ENCODE results near the gene SEC62. TPM values are rescaled to one million over a fixed set of nuclear protein-coding genes. Genes with fewer than 3 reads are reported as not detected.

SEC62 gene
- total RNA-seq, 4 donors from 2014 or later = 16.5 to 28.8 (median 22.8) TPM

- intact Hi-C loops (cut with DNase I; ENCODE audit: low total_unique reads) = no loop called here
- DNase-seq (ENCODE audit: low spot score in 2 of 2) = no peak
- no peak overlapping the region for H3K4me3 ChIP-seq (ENCODE audit: low read depth, poor library complexity, severe bottlenecking)
- TF ChIP-seq CTCF (IDR thresholded peaks at IDR 0.05) (no peak), POLR2A (IDR thresholded peaks at IDR 0.05) (no peak)
- 50 to 60% methylated on average over 2 of the region's 2 CpGs for WGBS, 2 donors
These were observed 11.2 kb upstream of the SEC62 start for GRCh38 chr3:169955406-169955805.

DNA sequence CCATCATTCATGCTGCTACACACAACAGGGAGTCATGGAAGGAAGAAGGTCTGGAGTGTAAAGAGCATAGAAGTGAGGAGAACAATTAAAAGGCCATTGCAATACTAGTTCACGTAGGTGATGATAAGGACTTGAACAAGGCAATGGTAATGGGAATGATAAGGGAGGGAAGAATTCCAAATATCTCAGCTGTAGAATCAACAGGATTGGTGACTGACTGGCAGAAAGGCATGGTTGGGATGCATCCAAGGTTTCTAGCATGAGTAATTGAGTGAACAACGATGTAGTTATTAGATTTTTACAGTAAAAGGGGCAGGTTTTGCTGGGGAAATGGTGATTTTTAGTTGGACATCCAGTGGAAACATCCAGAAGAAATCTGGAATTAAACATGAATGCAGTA lies 2.4 kb upstream of the SEC62 start:
- no peak overlapping the region for H3K4me3 ChIP-seq (ENCODE audit: low read depth, poor library complexity, severe bottlenecking)
- no peak for DNase-seq (ENCODE audit: low spot score in 2 of 2)
- TF ChIP-seq POLR2A (IDR thresholded peaks at IDR 0.05) (no peak), CTCF (IDR thresholded peaks at IDR 0.05) (no peak)
- intact Hi-C loops (cut with DNase I; ENCODE audit: low total_unique reads) = no loop called here
- 56 to 63% methylated on average over 2 of the region's 2 CpGs for WGBS, 2 donors

GRCh38 chr3:169965562-169966427 lies 812 bp upstream of the SEC62 start:
- DNase-seq (ENCODE audit: low spot score in 2 of 2) = no peak
- TF ChIP-seq CTCF (IDR thresholded peaks at IDR 0.05) (no peak), POLR2A (IDR thresholded peaks at IDR 0.05) (no peak)
- peak overlapping the region; percentile 77 for H3K4me3 ChIP-seq (ENCODE audit: low read depth, poor library complexity, severe bottlenecking)
- intact Hi-C loops (cut with DNase I; ENCODE audit: low total_unique reads) = loop anchor here (2.0 kb wide), 1 partner anchor 191 kb away; no protein-coding TSS in a partner anchor
- WGBS, 2 donors = 56 to 57% methylated on average over 21 of the region's 21 CpGs

DNA sequence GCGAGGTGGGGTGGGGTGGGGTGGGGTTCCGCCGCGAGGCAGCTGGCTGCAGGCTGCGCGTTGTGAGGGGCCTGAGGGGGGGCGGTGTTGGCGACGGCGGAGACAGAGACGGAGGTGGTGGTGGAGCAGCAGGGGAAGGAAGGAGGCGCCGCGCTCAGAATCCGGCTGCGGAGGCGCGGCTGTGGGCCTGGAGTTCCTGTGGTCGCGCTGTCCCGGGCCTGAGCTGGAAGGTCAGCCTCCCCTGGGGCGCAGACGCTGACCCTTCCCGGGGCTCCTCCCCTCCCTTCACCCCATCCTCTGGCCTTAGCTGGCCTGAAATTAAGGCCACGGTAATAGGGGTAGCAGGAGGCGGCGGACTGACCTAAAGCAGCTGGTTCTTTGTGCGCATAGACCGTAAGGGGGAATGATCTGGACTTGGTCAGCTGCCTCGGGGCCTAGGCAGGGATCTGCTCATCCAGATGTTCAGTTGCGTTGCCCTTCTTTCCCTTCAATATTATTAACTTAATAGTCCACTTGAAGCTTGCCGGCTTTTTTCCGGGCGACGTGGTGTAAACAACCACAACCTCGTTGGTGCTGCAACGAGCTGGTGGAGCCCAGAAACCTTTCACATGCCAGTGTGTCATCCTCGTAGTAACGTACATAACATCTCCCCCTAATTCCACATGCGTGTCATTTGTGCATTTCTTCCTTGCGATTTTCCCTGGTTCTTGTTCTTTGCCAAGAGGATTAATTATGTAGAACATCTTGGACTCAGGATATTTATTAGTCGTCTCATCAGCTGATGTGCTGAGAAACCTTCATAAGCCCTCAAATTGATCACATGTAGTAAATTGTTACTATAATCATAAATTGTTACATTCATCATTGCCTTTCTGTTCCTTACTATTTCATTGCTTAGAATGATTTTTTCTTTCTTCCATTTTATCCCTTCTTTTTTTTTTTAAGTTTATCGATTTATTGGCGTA lies 626 bp downstream of the SEC62 start:
- WGBS, 2 donors = 2 to 4% methylated on average over 33 to 43 of the region's 44 CpGs
- TF ChIP-seq CTCF (IDR thresholded peaks at IDR 0.05) = no peak
- TF ChIP-seq POLR2A (IDR thresholded peaks at IDR 0.05) = no peak
- DNase-seq (ENCODE audit: low spot score in 2 of 2) = peak; percentile 33 to 87
- intact Hi-C loops (cut with DNase I; ENCODE audit: low total_unique reads) = loop anchor here (2.0 kb wide), 1 partner anchor 192 kb away; no protein-coding TSS in a partner anchor
- H3K4me3 ChIP-seq (ENCODE audit: low read depth, poor library complexity, severe bottlenecking) = peak overlapping the region; percentile 77

DNA sequence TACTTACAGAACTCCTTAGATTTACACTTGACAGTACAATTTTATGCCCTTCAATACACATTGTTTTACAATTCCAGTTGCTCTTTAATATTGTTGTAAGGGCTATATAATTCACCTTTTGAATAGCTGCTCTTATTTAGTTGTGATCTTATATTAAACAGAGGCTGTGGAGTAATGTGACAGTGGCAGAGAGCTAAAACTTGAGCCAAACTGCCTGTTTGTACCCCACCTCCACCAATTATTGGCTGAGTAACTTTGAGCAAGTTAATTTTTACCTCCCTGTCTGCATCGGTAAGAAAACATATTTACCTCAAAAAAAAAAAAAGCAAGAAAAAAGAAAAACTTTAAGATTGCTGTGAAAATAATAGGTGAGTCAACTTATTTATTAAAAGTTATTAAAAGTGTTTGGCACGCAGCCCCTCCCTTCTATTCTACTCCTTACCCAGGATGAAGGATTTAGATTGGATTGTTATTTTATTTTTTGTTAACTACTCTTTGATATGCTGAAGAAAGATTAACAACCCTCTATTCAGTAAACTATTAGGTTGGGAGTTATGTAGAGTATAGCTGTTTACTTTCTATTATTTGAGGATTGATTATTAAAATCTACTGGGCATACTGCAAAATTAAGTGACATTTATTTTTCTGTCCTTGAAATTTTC lies 1.7 kb downstream of the SEC62 start:
- intact Hi-C loops (cut with DNase I; ENCODE audit: low total_unique reads) = no loop called here
- no peak for TF ChIP-seq CTCF (IDR thresholded peaks at IDR 0.05)
- TF ChIP-seq POLR2A (IDR thresholded peaks at IDR 0.05) = no peak
- no peak for DNase-seq (ENCODE audit: low spot score in 2 of 2)
- WGBS, 2 donors = 24 to 46% methylated on average over 2 of the region's 2 CpGs
- no peak overlapping the region for H3K4me3 ChIP-seq (ENCODE audit: low read depth, poor library complexity, severe bottlenecking)
